H1 (cell line): Measurements from ENCODE around the gene POLR2M. TPM values are rescaled to one million over a fixed set of nuclear protein-coding genes. Genes with fewer than 3 reads are reported as not detected.

ENCODE experiments used
- CTCF ChIA-PET: fragments of 300-600 bp; sonication (Branson Sonifier 250); formaldehyde crosslinking; loops from one replicate; lab custom pipeline; 2021; ENCODE audit not compliant: partially characterized antibody; lab: Charles Lee
- POLR2A ChIA-PET: fragments of 300-600 bp; sonication (Branson Sonifier 250); formaldehyde crosslinking; loops from one replicate; lab custom pipeline; 2021; ENCODE audit warnings: inconsistent platforms; ENCODE audit not compliant: partially characterized antibody; lab: Charles Lee
- DNase-seq, 2 experiments: peaks; one replicate each; pipeline versions ENCODE4 v3.0.0 to v3.0.0-alpha.2; 2010 to 2022; ENCODE audit warnings: low spot score in 2 of 2, low read depth in 1 of 2, mixed read lengths in 1 of 2
- FAIRE-seq: peaks from 2 replicates; lab custom pipeline; 2011; peaks lifted over from hg19 to GRCh38; lab: Jason Lieb, UNC
- H2AFZ ChIP-seq: 2 replicates; pipeline ENCODE4 v1.8.1; 2012; ENCODE audit warnings: low read length, inconsistent platforms
- H2AK5ac ChIP-seq: 2 replicates; pipeline ENCODE4 v1.6.1; 2013; ENCODE audit warnings: low read depth, low read length
- H2BK120ac ChIP-seq: replicated peaks from 2 replicates; pipeline ENCODE3; 2013; ENCODE audit warnings: low read depth, low read length, inconsistent platforms
- H2BK12ac ChIP-seq: 2 replicates; pipeline ENCODE4 v1.6.1; 2013; ENCODE audit warnings: low read depth, low read length
- H2BK15ac ChIP-seq: 2 replicates; pipeline ENCODE4 v1.6.1; 2013; ENCODE audit warnings: low read length
- H2BK20ac ChIP-seq: 2 replicates; pipeline ENCODE4 v1.6.1; 2013; ENCODE audit warnings: low read length
- H2BK5ac ChIP-seq: 2 replicates; pipeline ENCODE4 v1.6.1; 2013; ENCODE audit warnings: low read depth, low read length
- H3K14ac ChIP-seq: 2 replicates; pipeline ENCODE4 v1.6.1; 2013; ENCODE audit warnings: inconsistent platforms; ENCODE audit not compliant: insufficient read length
- H3K18ac ChIP-seq: 2 replicates; pipeline ENCODE4 v1.6.1; 2013; ENCODE audit warnings: low read length; ENCODE audit errors: extremely low read depth
- H3K23ac ChIP-seq: 2 replicates; pipeline ENCODE4 v1.6.1; 2013; ENCODE audit warnings: inconsistent platforms; ENCODE audit not compliant: insufficient read length
- H3K23me2 ChIP-seq: 2 replicates; pipeline ENCODE4 v1.6.1; 2013; ENCODE audit warnings: low read depth, low read length
- H3K27ac ChIP-seq: 2 replicates; pipeline ENCODE4 v1.6.1; 2011; ENCODE audit warnings: low read depth, low read length, inconsistent platforms
- H3K27me3 ChIP-seq, 4 experiments: replicated peaks in 1 of 4; 1 replicate in 1 of 4; 2 replicates in 3 of 4; pipeline versions ENCODE4 v1.6.1 to v1.8.1; 2011 to 2013; ENCODE audit warnings: low read length in 3 of 4, mild to moderate bottlenecking in 3 of 4, inconsistent platforms in 2 of 4, mixed read lengths in 2 of 4, moderate library complexity in 1 of 4; ENCODE audit not compliant: control insufficient read depth in 3 of 4, insufficient read depth in 3 of 4; ENCODE audit errors: extremely low read depth in 1 of 4
- H3K36me3 ChIP-seq, 4 experiments: 2 replicates each; pipeline versions ENCODE4 v1.6.1 to v1.8.1; 2011 to 2013; ENCODE audit warnings: mild to moderate bottlenecking in 4 of 4, low read length in 3 of 4, moderate library complexity in 2 of 4, control low read depth in 1 of 4, inconsistent platforms in 1 of 4; ENCODE audit not compliant: insufficient read depth in 4 of 4, control insufficient read depth in 2 of 4
- H3K4ac ChIP-seq: replicated peaks from 2 replicates; pipeline ENCODE3; 2013; ENCODE audit warnings: low read length, low read depth, mixed read lengths, inconsistent platforms; ENCODE audit not compliant: insufficient read length
- H3K4me1 ChIP-seq, 4 experiments: replicated peaks in 1 of 4; 1 replicate in 1 of 4; 2 replicates in 3 of 4; pipeline versions ENCODE4 v1.6.1 to v1.8.1; 2011 to 2013; ENCODE audit warnings: low read length in 3 of 4, inconsistent platforms in 2 of 4, mixed read lengths in 1 of 4; ENCODE audit not compliant: insufficient read depth in 4 of 4, control insufficient read depth in 3 of 4
- H3K4me2 ChIP-seq, 2 experiments: 2 replicates each; pipeline versions ENCODE4 v1.6.1 to v1.8.1; 2011 to 2013; ENCODE audit warnings: low read depth in 2 of 2, low read length in 2 of 2, control low read depth in 1 of 2, inconsistent platforms in 1 of 2, mild to moderate bottlenecking in 1 of 2; ENCODE audit not compliant: insufficient read depth in 1 of 2
- H3K4me3 ChIP-seq, 4 experiments: fragments of 200-600, 300-600 bp in 1 of 4; sonication (generic), shearing (Covaris generic), sonication (Bioruptor Twin) in 1 of 4; 2 replicates each; pipeline versions ENCODE4 v1.5.1 to v1.8.1; 2011 to 2016; ENCODE audit warnings: low read length in 4 of 4, low read depth in 3 of 4, control low read depth in 2 of 4, inconsistent platforms in 2 of 4, mild to moderate bottlenecking in 2 of 4, mixed read lengths in 1 of 4, moderate library complexity in 1 of 4; ENCODE audit not compliant: insufficient read depth in 2 of 4; ENCODE audit errors: extremely low read depth in 1 of 4
- H3K56ac ChIP-seq: replicated peaks from 2 replicates; pipeline ENCODE3; 2013; ENCODE audit warnings: low read depth, mild to moderate bottlenecking, mixed read lengths, low read length, inconsistent platforms; ENCODE audit not compliant: insufficient read length
- H3K79me1 ChIP-seq: 2 replicates; pipeline ENCODE4 v1.6.1; 2013; ENCODE audit warnings: low read depth, low read length, control low read depth
- H3K79me2 ChIP-seq, 2 experiments: 2 replicates each; pipeline versions ENCODE4 v1.6.1 to v1.8.1; 2012 to 2013; ENCODE audit warnings: low read length in 2 of 2, mild to moderate bottlenecking in 2 of 2, inconsistent platforms in 1 of 2; ENCODE audit not compliant: insufficient read depth in 2 of 2, control insufficient read depth in 1 of 2
- H3K9ac ChIP-seq, 4 experiments: replicated peaks in 1 of 4; 1 replicate in 1 of 4; 2 replicates in 3 of 4; pipeline versions ENCODE4 v1.6.1 to v1.8.1; 2011 to 2013; ENCODE audit warnings: low read depth in 3 of 4, low read length in 3 of 4, control low read depth in 2 of 4, mild to moderate bottlenecking in 2 of 4, moderate library complexity in 2 of 4, inconsistent platforms in 1 of 4; ENCODE audit errors: extremely low read depth in 1 of 4
- H3K9me3 ChIP-seq, 2 experiments: 2 replicates each; pipeline versions ENCODE4 v1.6.1 to v1.8.1; 2012 to 2013; ENCODE audit warnings: mild to moderate bottlenecking in 2 of 2, moderate library complexity in 2 of 2, control low read depth in 1 of 2, inconsistent platforms in 1 of 2, low read depth in 1 of 2, low read length in 1 of 2, mixed read lengths in 1 of 2; ENCODE audit not compliant: insufficient read depth in 2 of 2
- H4K20me1 ChIP-seq, 2 experiments: replicated peaks in 1 of 2; 2 replicates each; pipeline versions ENCODE3 to v1.8.1; 2011 to 2013; ENCODE audit warnings: inconsistent platforms in 2 of 2, low read length in 2 of 2, mild to moderate bottlenecking in 1 of 2; ENCODE audit not compliant: insufficient read depth in 2 of 2, control insufficient read depth in 1 of 2
- H4K5ac ChIP-seq: 2 replicates; pipeline ENCODE4 v1.6.1; 2013; ENCODE audit warnings: low read length, low read depth, mixed read lengths, inconsistent platforms; ENCODE audit not compliant: insufficient read length
- H4K8ac ChIP-seq: 2 replicates; pipeline ENCODE4 v1.8.0; 2013; ENCODE audit warnings: mild to moderate bottlenecking, moderate library complexity, low read length, inconsistent platforms; ENCODE audit not compliant: insufficient read depth; ENCODE audit errors: extremely low read depth
- H4K91ac ChIP-seq: replicated peaks from 2 replicates; pipeline ENCODE3; 2013; ENCODE audit warnings: low read length, mixed read lengths, inconsistent platforms; ENCODE audit not compliant: insufficient read length
- BCL11A ChIP-seq, 2 experiments: IDR thresholded peaks; one replicate each; pipeline ENCODE4 v1.6.1; 2011; ENCODE audit warnings: low read depth in 2 of 2, low read length in 2 of 2, mild to moderate bottlenecking in 2 of 2
- CBX8 ChIP-seq: fragments of 300-800, 300-1000 bp; sonication (generic); IDR thresholded peaks from 2 replicates; pipeline ENCODE4 v1.7.1; 2016; ENCODE audit warnings: low read depth, low read length, borderline replicate concordance
- CEBPB ChIP-seq: IDR thresholded peaks from 2 replicates; pipeline ENCODE4 v1.6.1; 2012; ENCODE audit warnings: low read depth, low read length
- E2F6 ChIP-seq: IDR thresholded peaks from 2 replicates; pipeline ENCODE4 v1.6.1; 2012; ENCODE audit warnings: inconsistent platforms
- EGR1 ChIP-seq: IDR thresholded peaks from 2 replicates; pipeline ENCODE4 v1.6.1; 2011; ENCODE audit warnings: low read depth, low read length, borderline replicate concordance
- GTF2F1 ChIP-seq: IDR thresholded peaks from 2 replicates; pipeline ENCODE4 v1.6.1; 2012; ENCODE audit warnings: low read depth, low read length, improper control_type of control experiment, borderline replicate concordance
- HDAC2 ChIP-seq, 2 experiments: fragments of 300-600 bp in 1 of 2; sonication (generic) in 1 of 2; IDR thresholded peaks; 2 replicates each; pipeline ENCODE4 v1.6.1; 2011 to 2012; ENCODE audit warnings: low read depth in 2 of 2, low read length in 2 of 2, mild to moderate bottlenecking in 2 of 2, moderate library complexity in 2 of 2, borderline replicate concordance in 1 of 2, inconsistent platforms in 1 of 2
- JUND ChIP-seq: IDR thresholded peaks from 2 replicates; pipeline ENCODE4 v1.6.1; 2011; ENCODE audit warnings: mild to moderate bottlenecking, improper control_type of control experiment, low read length
- KDM4A ChIP-seq: IDR thresholded peaks from one replicate; pipeline ENCODE4 v1.7.1; 2012; ENCODE audit warnings: low read depth, mild to moderate bottlenecking, moderate library complexity, low read length, inconsistent platforms; ENCODE audit not compliant: severe bottlenecking
- RAD21 ChIP-seq, 2 experiments: IDR thresholded peaks in 1 of 2; conservative IDR thresholded peaks in 1 of 2; 2 replicates each; pipeline ENCODE4 v1.6.1; 2011; ENCODE audit warnings: low read depth in 2 of 2, low read length in 2 of 2, improper control_type of control experiment in 1 of 2, inconsistent platforms in 1 of 2, mild to moderate bottlenecking in 1 of 2, moderate library complexity in 1 of 2
- SP2 ChIP-seq: IDR thresholded peaks from 2 replicates; pipeline ENCODE4 v1.6.1; 2012; ENCODE audit warnings: mild to moderate bottlenecking, low read length, inconsistent platforms
- SUZ12 ChIP-seq: fragments of 200-600 bp; sonication (generic); IDR thresholded peaks from 2 replicates; pipeline ENCODE4 v1.6.1; 2012; ENCODE audit warnings: mild to moderate bottlenecking, inconsistent platforms, low read length, moderate library complexity, mixed read lengths
- ZNF274 ChIP-seq: IDR thresholded peaks from 2 replicates; pipeline ENCODE4 v1.7.0; 2012; ENCODE audit warnings: low read length, borderline replicate concordance; ENCODE audit errors: extremely low read depth
- WGBS, 2 experiments: shearing (Covaris generic) in 1 of 2; methylation state at CpG; one replicate each; pipeline versions ENCODE4 v1.1.6 to v1.1.7; 2013 to 2015; ENCODE audit warnings: low lambda C conversion rate in 2 of 2, mixed read lengths in 2 of 2, inconsistent platforms in 1 of 2, low coverage in 1 of 2, missing lambda C conversion rate in 1 of 2; ENCODE audit not compliant: insufficient replicate concordance in 2 of 2, insufficient coverage in 1 of 2, insufficient read length in 1 of 2; ENCODE audit errors: extremely low coverage in 1 of 2, missing lambda C conversion rate in 1 of 2; 5-methylcytosine and 5-hydroxymethylcytosine counted together
- polyA plus RNA-seq, 7 experiments: library from polyadenylated mRNA; depleted of rRNA in 3 of 7; stranded (reverse) in 5 of 7; unstranded in 2 of 7; fragments of >200 nt in 5 of 7; fragments of 200-250 nt in 2 of 7; gene quantifications; 1 replicate in 5 of 7; 2 replicates in 1 of 7; 4 replicates in 1 of 7; pipeline versions ENCODE4 v1.2.1 to v1.2.3, GENCODE V29; 2011 to 2013; ENCODE audit warnings: missing spikeins in 2 of 7, mixed read lengths in 2 of 7
- total RNA-seq: library from RNA; stranded (reverse); fragmentation: NEBNext Ultra II Directional; extraction: Animal tissue kit (Norgen Biotek cat#: 25700); gene quantifications from 2 replicates; pipeline ENCODE4 v1.2.1, GENCODE V29; 2021

The POLR2M gene
- total and polyA plus RNA-seq, 2 of the 8 experiments (the other 6 are each of a cell fraction or from before 2014, with no cell fraction given), result 32.7 to 55.1 TPM

GRCh38 chr15:57665939-57666338 is 40.6 kb upstream of the POLR2M start:
- H4K91ac ChIP-seq, result no peak overlapping the region
- CTCF ChIA-PET, result interaction anchor here (1.0 to 3.2 kb wide), 4 partner anchors 10 to 405 kb away, joined by 3 to 24 read pairs (median 4); no protein-coding TSS in a partner anchor
- no peak for TF ChIP-seq KDM4A
- TF ChIP-seq ZNF274, result no peak
- TF ChIP-seq EGR1, result no peak
- no peak for TF ChIP-seq JUND
- TF ChIP-seq HDAC2 (IDR thresholded peaks at IDR 0.05; ENCODE audit: borderline replicate concordance in 1 of 2, low read depth in 2 of 2, low read length in 2 of 2), result no peak
- TF ChIP-seq CBX8, result no peak
- no peak for TF ChIP-seq GTF2F1
- TF ChIP-seq CEBPB, result no peak
- no peak for TF ChIP-seq RAD21 (IDR thresholded peaks at IDR 0.05 in 1 of 2, conservative IDR thresholded peaks at IDR 0.05 in 1 of 2; ENCODE audit: low read depth in 2 of 2, low read length in 2 of 2)
- no peak for TF ChIP-seq SP2
- TF ChIP-seq SUZ12, result no peak
- TF ChIP-seq E2F6, result no peak
- TF ChIP-seq BCL11A (IDR thresholded peaks at IDR 0.05; ENCODE audit: low read depth in 2 of 2, low read length in 2 of 2), result no peak

More at GRCh38 chr15:57665939-57666338, 40.6 kb upstream of the POLR2M start:
- Histone ChIP-seq H2AK5ac (no peak overlapping the region), H3K9me3 (no peaks in the 10 kb centered on the region), H4K5ac (no peak overlapping the region), H2BK12ac (no peak overlapping the region), H3K79me2 (no peaks in the 10 kb centered on the region), H4K20me1 (no peaks in the 10 kb centered on the region), H3K23me2 (no peaks in the 10 kb centered on the region), H3K14ac (no peak overlapping the region), H3K4me2 (no peak overlapping the region), H2BK5ac (no peak overlapping the region), H2BK120ac (no peak overlapping the region), H4K8ac (no peak overlapping the region), H3K79me1 (no peaks in the 10 kb centered on the region), H2BK20ac (no peak overlapping the region), H3K4ac (no peak overlapping the region), H3K27ac (no peak overlapping the region), H3K9ac (no peak overlapping the region), H3K4me3 (no peak overlapping the region), H3K23ac (no peak overlapping the region), H2BK15ac (no peak overlapping the region), H3K56ac (no peak overlapping the region), H3K36me3 (no peaks in the 10 kb centered on the region), H2AFZ (no peak overlapping the region), H3K18ac (no peak overlapping the region), H3K27me3 (no peaks in the 10 kb centered on the region), H3K4me1 (no peaks in the 10 kb centered on the region)
- FAIRE-seq (no peak), DNase-seq (no peak)
- 72% methylated on average over 4 of the region's 4 CpGs; no CpG with 5 or more reads in 1 of the 2 experiments for WGBS, 2 experiments
- POLR2A ChIA-PET, result no interaction called here
